Measurements from ENCODE around the gene NTN3. TPM values are rescaled to one million over a fixed set of nuclear protein-coding genes. Genes with fewer than 3 reads are reported as not detected.

The NTN3 gene
- total RNA-seq, 1 donor = 0.43 TPM

DNA sequence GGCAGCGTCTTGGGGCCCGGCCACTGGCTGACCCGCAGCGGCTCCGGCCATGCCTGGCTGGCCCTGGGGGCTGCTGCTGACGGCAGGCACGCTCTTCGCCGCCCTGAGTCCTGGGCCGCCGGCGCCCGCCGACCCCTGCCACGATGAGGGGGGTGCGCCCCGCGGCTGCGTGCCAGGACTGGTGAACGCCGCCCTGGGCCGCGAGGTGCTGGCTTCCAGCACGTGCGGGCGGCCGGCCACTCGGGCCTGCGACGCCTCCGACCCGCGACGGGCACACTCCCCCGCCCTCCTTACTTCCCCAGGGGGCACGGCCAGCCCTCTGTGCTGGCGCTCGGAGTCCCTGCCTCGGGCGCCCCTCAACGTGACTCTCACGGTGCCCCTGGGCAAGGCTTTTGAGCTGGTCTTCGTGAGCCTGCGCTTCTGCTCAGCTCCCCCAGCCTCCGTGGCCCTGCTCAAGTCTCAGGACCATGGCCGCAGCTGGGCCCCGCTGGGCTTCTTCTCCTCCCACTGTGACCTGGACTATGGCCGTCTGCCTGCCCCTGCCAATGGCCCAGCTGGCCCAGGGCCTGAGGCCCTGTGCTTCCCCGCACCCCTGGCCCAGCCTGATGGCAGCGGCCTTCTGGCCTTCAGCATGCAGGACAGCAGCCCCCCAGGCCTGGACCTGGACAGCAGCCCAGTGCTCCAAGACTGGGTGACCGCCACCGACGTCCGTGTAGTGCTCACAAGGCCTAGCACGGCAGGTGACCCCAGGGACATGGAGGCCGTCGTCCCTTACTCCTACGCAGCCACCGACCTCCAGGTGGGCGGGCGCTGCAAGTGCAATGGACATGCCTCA, 773 bp downstream of the NTN3 start:
- DNase-seq (ENCODE audit: low read depth) = no peak
- TF ChIP-seq, protein P1, sequence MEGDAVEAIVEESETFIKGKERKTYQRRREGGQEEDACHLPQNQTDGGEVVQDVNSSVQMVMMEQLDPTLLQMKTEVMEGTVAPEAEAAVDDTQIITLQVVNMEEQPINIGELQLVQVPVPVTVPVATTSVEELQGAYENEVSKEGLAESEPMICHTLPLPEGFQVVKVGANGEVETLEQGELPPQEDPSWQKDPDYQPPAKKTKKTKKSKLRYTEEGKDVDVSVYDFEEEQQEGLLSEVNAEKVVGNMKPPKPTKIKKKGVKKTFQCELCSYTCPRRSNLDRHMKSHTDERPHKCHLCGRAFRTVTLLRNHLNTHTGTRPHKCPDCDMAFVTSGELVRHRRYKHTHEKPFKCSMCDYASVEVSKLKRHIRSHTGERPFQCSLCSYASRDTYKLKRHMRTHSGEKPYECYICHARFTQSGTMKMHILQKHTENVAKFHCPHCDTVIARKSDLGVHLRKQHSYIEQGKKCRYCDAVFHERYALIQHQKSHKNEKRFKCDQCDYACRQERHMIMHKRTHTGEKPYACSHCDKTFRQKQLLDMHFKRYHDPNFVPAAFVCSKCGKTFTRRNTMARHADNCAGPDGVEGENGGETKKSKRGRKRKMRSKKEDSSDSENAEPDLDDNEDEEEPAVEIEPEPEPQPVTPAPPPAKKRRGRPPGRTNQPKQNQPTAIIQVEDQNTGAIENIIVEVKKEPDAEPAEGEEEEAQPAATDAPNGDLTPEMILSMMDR (IDR thresholded peaks at IDR 0.05; ENCODE audit: insufficient read depth, low read depth, low read length) = no peak
- peak overlapping the region; percentile 35 for H3K4me3 ChIP-seq (ENCODE audit: low read depth, low read length)

DNA sequence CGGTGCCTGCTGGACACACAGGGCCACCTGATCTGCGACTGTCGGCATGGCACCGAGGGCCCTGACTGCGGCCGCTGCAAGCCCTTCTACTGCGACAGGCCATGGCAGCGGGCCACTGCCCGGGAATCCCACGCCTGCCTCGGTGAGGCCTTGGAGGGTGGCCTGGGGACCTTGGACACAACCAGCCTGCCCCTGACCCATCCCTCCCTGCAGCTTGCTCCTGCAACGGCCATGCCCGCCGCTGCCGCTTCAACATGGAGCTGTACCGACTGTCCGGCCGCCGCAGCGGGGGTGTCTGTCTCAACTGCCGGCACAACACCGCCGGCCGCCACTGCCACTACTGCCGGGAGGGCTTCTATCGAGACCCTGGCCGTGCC, 1.4 kb downstream of the NTN3 start:
- no peak overlapping the region for H3K4me3 ChIP-seq (ENCODE audit: low read depth, low read length)
- no peak for DNase-seq (ENCODE audit: low read depth)
- TF ChIP-seq, protein P1 (IDR thresholded peaks at IDR 0.05; ENCODE audit: insufficient read depth, low read depth, low read length) = no peak

DNA sequence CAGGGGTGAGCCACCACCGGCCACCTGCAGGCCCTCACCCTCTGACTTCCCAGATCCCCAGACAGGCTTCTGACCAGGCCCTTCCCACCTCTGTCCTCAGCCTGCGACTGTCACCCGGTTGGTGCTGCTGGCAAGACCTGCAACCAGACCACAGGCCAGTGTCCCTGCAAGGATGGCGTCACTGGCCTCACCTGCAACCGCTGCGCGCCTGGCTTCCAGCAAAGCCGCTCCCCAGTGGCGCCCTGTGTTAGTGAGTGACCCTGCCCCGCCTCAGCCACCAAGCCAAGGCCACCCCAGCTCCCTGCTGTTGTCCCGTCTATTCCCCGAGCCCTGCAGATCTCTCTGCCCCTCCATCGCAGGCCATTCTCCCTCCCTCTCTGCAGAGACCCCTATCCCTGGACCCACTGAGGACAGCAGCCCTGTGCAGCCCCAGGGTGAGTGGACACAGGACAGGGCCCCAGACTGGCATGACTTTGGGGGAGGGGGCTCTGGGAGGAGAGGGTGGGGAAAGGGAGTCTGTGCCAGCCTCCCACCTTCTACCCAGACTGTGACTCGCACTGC, 1.9 kb downstream of the NTN3 start:
- DNase-seq (ENCODE audit: low read depth) = no peak
- H3K4me3 ChIP-seq (ENCODE audit: low read depth, low read length) = no peak overlapping the region
- TF ChIP-seq, protein P1 (IDR thresholded peaks at IDR 0.05; ENCODE audit: insufficient read depth, low read depth, low read length) = no peak

DNA sequence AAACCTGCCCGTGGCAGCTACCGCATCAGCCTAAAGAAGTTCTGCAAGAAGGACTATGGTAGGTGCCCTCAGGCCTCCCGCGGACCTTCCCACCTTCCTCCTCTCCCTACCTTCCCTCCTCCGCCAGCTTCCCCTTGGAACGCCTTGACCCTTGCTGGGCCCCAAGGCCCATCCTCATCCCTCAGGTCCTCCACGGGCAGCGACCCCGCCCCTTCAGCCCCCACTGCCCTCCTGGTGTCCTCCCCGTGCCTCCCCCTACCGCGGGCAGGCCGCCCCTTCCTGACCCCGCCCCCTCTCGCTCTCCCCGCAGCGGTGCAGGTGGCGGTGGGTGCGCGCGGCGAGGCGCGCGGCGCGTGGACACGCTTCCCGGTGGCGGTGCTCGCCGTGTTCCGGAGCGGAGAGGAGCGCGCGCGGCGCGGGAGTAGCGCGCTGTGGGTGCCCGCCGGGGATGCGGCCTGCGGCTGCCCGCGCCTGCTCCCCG, 2.4 kb downstream of the NTN3 start:
- H3K4me3 ChIP-seq (ENCODE audit: low read depth, low read length) = peak overlapping the region; percentile 35

DNA sequence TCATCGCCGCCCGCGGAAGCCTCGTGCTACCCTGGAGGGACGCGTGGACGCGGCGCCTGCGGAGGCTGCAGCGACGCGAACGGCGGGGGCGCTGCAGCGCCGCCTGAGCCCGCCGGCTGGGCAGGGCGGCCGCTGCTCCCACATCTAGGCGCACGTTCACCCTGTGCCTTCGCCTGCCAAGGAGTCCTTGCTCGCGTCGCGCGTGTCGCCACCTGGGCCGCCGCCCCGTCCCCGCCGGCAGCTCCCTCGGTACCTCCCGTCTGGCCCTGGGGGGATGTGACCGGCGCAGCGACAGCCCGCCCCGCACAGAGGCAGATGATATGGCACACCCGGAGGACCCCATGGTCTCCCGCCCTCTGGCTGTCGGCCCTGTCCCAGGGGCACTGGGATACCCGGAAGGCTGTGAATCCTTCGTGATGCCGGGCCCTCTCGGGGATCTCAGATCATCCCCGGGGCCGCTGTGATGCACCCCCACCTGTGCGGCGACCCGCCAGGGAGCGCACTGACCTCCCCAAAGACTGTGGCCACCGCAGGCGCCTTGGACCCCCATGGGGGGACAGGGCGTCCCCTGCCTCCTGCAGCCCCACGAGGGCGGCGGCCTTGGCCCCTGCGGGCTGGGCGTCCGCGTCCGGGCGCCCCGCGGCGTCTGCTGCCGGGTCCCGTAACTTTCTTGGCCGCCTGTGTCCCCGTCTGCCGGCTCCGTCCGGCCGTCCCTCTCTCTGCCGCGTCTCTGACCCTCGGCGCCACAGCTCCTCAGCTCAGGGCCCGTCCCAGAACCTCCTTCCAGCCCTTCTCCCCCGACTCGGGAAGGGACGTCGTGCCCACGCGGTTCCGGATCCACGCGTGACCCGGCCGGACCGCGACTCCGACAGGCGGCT, 3.1 kb downstream of the NTN3 start:
- H3K4me3 ChIP-seq (ENCODE audit: low read depth, low read length) = peak overlapping the region; percentile 71
- peak; percentile 44 for DNase-seq (ENCODE audit: low read depth)
- TF ChIP-seq, protein P1 (IDR thresholded peaks at IDR 0.05; ENCODE audit: insufficient read depth, low read depth, low read length) = peak; percentile 16

More for the DNA sequence above, 2.4 kb downstream of the NTN3 start:
- TF ChIP-seq, protein P1 (IDR thresholded peaks at IDR 0.05; ENCODE audit: insufficient read depth, low read depth, low read length) = no peak
- no peak for DNase-seq (ENCODE audit: low read depth)

DNA sequence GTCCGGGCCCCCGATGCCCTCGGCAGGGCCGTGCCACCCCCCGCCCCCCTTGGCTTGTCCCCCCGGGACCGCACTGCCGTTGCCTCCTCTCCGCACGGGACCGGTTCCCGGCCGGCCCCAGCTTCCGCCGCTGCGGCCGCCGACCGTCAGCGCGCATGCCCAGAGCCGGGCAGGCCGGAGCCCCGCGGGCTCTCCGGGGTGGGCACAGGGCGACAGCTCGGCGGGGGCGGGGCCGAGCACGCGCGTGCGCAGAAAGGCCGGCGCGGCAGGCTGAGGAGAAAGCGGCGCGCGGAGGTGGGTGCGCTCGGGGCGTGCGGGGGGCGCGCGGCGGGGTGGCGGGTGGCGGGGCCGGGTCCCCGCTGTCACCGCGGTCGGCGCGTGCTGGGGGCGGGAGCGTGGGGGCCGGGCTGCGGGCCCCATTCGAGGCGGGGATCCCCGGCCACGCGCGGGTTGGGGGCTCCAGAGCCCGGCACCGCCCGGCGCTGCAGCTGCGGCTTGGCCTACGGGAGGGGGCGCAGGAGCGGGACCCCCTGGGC, 3.8 kb downstream of the NTN3 start, which contains the start of gene TBC1D24:
Gene TBC1D24 (plus strand): TSS at position 251 of the 536 bp plus-strand sequence. CDS start 21,022 bp downstream, outside the sequence.
- H3K4me3 ChIP-seq (ENCODE audit: low read depth, low read length) = peak within 1 kb of the TSS; percentile 71
- peak; percentile 83 for DNase-seq (ENCODE audit: low read depth)
- TF ChIP-seq, protein P1 (IDR thresholded peaks at IDR 0.05; ENCODE audit: insufficient read depth, low read depth, low read length) = no peak
